GM18520 (cell line): Measurements from ENCODE around the gene ENOX1.

Source experiments
- ATAC-seq: cut with Tn5 transposase; IDR thresholded peaks from one replicate; pipeline ENCODE4 v1.9.1; 2021; ENCODE audit not compliant: unreplicated experiment

ENOX1 gene

DNA sequence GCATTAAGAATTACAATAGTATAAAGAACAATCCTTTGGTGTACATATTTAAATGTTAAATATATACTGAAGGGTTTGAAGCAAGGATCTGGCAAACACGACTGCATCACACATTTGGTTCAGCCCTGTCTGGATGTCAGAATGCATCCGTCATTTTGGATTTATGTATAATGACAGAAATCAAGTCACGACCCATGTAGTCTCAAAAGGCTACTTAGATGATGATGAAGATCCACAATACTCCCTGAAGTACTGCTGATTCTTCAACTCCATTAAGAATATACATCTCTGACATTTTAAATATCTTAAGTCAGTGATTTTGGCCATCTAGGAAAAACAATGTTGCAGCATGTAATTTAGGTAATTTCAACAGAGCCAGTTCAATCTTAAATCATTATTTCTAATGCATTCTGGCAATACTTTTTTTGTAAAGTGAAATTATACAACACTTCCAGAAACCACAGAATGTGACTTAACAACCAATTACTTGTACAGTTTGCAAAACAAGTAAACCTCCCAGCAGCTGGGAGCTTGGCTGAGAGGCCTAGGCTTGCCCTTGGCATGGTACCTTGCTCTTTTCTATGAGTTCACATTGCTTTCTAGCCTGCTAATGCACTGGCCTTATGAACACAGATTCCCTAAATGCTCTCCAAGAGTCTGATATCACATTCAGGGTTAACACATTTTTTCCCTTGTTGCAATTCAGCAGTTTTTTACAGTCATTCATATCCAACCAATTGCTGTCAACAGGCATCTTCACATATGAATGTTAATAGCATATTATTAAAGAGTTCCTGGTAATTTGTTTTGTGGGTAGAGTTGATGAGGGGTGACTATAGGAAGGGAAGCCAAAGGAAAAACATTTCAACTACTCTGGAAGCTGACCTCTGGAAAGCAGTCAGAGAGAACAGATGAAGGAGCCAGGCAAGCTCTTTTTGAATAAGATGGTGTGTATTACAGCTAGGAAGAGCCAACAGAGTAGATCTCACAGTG, 175.2 kb downstream of the ENOX1 start:
- no peak for ATAC-seq

DNA sequence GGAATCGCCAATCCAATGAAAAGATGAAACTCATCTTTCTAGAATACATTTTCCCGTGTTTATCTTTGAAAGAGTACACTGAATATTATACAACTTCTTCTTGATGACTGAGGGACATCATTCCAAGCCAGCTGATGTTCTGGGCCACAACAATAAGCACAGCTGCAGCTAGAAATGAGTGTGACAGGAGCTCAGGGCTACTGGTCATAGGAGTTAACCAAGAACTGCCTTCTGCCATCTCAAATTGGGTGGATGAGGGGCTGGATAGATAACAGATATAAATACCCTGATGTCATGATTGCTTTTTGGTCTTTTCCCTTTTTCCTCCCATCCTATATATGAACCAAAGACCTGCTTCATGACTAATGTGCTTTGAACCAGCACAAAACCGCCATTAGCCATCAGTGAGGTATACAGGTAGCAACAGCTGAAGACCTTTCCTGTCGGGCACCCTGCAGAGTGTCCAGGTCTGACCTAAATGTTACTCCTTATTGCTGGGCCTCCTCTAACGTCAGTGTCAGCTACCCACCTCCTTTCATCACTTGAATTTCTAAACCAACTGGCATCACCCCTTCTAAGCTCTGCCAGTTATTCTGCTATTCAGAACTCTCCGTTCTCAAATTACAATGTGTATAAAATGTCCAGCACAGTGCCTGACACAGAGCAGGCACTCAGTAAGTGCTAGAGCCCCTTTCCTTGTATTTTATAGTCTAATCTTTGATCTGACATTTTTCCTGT, 178.2 kb downstream of the ENOX1 start:
- ATAC-seq = no peak

DNA sequence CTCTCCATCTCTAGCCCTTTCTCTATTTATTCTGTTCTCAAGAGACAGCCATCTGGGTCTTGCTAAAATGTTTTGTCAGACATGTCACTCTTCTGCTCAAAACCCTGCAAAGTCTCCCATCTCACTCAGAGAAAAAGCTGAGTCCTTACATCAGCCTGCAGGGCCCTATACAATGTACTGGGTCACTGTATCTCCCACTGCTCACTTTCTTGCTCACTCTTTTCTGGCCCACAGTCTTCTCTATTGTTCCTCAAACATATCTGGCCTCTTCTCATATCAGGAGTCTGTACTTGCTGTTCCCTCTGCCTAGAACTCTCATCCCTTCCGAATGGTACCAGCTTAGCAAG, 189.2 kb downstream of the ENOX1 start:
- ATAC-seq = no peak

DNA sequence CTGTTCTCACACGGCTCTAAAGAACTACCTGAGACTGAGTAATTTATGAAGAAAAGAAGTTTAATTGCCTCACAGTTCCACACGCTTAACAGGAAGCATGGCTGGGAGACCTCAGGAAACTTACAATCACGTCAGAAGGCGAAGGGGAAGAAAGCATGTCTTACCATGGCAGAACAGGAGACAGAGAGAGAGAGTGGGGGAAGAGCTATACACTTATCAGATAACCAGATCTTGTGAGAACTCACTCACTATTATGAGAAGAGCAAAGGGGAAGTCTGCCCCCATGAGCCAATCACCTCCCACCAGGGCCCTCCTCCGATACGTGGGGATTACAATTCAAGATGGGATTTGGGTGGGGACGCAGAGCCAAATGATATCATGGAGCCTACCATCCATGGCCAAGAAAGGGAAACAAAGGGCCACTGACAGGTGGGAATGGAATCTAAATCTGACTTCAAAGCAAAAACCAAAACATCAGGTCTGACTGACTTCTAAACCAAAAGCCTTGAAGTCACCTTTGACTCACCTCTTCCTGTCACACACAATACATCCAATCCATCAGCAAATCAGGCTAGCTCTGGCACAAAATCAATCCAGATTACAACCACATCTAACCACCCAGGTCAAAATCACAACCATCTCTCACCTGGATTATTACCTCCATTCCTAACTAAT, 189.7 kb downstream of the ENOX1 start:
- no peak for ATAC-seq

DNA sequence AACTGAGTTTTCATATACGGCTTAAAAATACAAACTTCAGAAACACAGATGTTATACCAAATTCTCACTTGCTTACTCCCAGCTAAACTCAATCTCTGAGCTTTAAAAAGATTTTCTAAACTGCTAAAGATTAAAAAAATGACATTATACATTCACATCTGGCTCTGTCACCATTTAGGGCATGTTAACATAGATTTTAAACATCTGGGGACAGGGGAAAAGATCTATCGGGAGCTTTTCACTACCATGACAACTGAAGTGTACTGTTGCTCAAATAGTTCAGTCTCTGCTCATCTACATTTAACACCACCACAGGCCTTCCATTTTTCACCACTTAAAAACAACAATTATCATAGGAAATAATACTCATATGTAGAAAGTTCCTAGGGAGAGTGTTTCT, 190.8 kb downstream of the ENOX1 start:
- no peak for ATAC-seq

DNA sequence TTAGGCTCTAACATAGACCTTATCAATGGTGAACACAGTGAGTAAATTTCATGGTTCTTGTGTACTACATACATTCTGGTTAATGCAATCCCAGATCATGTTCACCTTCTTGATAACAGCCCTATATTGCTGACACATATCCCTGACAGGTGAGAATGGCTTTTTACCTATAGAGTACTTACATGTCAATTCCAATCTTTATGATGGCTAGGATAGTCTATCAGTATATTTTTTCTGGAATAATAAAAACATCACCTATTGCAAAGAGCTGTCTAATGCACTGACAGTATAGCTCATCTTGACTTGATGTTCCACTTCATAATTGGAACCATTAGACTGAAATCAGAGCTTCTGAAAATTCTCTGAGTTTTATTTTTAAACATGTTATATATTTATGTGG, 199.4 kb downstream of the ENOX1 start:
- no peak for ATAC-seq

DNA sequence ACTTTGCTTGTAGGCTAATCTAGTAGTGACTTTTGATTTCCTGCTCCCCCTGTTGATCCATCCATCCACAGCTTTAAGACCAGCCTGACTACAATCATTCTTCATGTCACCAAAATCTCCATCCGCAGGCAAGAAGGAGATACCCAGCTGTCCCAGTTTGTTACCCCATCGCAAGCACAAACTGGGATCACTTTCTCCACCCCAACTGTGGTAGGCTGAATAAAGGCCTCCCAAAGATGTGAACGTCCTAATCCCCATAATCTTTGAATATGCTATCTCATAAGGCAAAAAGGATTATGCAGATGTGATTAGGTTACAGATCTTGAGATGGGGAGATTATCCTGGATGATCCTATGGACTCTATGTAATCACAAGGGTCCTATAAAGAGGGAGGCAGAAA, 202.0 kb downstream of the ENOX1 start:
- ATAC-seq = no peak

DNA sequence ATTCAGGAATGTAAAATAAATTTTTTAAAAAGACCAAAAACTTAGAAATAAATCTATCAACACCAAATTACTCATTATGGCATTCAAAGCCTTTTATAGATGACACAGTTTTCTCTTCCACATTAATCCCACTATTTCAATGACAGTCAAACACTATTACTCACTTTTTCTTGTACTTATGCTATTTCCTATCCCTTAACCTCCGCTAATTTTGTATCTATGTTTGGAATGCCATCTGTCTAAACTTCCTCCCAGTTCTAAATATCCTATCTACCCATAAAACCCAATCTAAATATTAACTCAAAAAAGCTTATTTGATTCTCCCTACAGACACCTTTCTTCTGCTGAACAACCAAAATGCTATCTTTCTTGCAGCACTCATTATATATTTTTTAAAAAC, 203.5 kb downstream of the ENOX1 start:
- ATAC-seq = no peak

DNA sequence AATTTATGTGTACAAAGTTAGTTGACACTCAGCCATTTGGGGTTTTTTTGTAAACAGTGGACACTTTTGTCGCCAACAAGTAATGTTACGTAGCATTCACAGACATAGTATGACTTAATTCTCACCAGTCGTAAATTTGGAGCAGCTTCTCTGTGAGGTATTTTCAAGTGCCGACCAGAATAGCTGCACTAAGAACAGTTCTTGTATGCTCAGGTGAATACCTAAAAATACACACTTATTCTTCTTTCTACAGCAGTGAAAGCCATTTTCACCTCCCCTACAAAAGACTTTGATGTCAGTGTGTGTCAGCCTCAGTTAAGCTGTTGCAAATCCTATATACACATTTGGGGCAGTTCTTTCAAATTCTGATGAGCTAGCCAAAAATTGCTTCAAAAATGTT, 206.5 kb downstream of the ENOX1 start:
- ATAC-seq = no peak

DNA sequence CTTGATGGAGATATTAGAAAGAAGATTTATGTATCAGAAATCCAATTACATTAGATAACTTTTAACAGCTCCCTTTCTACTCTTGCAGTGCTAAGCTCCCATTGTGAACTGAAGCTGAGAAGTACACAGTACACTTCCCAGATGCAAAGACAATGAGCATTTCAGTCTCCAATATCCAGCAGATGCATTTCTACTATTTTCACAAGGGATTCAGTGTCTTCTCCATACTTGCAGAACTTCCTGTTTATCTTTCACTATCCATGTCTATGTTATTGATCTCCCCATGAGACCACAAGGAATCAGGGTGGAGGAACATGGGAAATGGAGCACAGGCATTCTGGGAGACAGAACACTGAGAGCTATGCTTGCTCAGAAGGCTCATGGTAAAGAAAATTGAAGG, 207.5 kb downstream of the ENOX1 start:
- no peak for ATAC-seq

DNA sequence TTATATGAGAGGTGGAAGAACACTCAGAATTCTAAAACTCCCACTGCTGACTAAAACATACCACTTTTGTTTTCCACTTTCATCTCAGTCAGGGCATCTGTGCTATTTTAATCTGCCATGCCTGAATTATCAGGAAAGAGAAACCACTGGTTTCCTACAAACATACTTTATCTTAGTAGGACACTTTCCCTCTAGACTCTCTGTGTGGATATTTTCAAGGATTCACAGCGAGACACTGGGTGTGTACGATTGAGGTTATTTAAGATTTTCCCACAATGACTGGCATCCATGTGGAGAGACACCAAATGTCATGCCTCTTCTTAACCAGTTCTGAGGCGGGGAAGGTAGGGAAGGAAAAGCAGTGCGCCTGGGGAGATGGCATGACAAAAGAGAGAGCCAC, 212.2 kb downstream of the ENOX1 start:
- ATAC-seq = no peak

DNA sequence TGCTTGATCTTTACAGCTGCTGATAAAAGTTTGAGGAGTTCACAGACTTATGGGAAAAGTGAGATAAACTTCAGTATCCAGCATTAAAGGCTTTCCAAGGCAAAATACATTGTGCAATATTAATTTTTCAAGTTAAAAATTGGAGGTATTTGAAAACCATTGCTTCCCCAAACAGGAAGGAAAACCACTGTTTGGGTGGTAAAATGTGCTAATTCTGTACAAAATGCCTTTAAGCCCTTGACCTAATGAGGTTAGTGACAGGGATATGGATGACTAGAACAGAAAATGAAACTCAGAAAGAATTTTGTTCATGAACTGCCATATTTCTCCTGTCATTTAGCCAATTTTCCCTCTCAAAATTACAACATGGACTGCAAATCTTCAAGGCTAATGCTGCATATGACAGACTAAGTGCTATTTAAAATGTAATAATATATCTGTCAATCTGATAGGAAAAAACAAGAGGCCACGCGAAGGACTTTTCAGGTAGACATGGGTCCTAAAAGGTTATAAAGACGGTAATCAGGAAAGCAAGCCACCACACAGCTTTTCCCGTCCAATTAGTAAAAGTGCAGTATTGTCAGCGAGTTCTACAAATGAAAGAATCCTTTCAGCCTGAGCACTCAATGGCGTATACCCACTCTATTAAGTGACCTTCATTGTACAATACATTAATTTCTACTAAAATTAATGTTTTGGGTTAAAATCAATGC, 212.8 kb downstream of the ENOX1 start:
- no peak for ATAC-seq

DNA sequence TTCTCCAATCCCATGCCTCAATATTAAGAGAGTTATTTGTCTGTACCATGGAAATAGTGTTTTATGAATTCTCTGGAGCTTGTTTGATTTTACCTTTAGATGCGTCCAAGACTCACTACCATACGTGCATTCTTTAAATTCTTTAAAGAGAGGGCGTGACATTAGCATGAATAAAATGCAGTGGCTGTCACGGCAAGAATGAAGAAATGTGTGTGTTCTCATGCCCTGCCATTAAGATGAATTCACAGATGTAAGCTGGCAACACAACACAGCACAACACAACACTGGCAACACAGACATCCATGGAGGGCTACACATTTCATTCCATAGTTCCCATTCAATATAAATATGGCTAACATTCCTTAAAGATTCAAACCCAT, 213.4 kb downstream of the ENOX1 start:
- ATAC-seq = no peak

DNA sequence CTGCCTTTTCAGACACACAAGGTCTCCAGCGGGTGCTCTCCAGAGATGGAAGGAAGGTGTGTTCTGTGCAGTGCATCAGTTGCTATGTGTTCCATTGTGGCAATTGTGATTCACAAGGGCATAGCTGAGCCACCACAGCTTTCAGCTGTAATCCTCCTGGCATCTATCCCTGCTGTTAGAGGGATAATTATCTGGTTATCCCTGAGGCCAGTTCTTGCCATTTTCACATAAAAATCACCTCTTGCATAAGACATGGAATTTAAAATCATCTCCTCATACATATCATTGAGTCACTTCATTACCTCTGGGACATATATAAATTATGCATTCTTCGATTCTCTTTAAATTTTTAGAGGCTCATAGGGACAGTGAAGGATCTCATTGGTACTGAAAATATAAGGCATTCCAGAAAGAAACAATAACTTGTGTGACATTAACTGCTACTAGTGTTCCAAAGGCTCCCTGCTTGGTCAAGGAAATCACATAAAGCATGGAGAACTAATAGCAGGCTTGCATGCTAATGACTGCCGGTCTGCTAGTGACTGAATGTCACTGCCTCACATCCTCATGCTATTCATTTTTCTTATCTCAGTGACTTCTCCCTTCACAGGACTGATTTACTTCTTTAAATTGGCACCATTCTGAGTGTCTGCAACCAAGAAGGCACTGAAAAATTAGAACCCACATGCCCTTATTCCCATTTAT, 214.0 kb downstream of the ENOX1 start:
- no peak for ATAC-seq

DNA sequence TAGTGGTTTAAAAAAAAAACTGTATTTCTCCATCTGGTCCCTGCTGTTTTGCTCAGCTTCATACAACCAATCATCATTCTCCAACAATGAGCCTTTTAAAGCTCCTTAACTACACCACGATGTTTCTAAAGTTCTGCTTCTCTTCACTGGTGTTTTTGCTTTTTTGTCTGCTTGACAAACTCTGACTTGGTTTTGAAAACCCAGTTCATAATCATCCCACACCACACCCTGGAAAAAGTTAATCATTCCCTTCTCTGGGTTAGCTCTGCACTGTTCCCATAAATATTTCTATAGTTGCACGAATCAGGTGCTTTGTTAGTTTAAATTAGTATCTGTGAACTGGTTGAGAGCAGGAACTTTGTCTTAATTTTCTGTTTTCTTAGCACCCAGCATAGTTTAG, 217.1 kb downstream of the ENOX1 start:
- no peak for ATAC-seq

DNA sequence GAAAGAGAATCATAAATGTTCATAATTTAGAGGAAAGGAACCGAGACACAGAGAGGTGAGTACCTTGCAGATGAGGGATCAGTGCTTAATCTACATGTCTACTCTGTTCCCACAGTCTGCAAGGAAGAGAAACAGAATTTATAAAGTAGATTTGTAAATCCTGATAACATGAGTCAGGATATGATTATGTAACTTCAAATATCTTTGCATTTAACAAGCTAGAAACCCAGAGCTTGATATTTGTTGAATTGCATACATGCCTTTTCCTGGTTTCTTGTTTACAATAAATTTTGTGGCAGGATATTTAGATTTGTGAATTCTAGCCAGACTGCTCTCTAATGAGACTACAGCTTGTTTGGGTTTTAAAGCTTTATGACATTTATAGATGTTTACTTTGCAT, 219.2 kb downstream of the ENOX1 start:
- no peak for ATAC-seq

DNA sequence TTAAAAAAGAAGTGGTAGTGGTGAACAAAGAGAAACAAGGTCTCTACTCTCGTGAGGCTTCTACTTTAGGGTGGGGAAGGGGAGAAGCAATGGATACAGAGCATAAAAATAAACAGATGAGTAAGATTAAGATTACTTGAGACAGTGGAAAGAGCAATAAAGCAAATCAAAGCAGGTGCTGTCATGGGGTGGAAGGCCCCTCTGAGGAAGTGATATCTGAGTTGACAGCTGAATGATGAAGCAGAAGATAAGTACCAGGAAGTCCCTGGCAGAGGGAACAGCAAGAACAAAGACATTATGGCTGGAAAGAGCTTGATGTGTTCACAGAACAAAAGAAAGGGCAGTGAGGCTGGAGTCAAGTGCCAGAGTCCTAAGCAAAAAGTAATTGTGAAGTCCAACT, 221.8 kb downstream of the ENOX1 start:
- no peak for ATAC-seq

DNA sequence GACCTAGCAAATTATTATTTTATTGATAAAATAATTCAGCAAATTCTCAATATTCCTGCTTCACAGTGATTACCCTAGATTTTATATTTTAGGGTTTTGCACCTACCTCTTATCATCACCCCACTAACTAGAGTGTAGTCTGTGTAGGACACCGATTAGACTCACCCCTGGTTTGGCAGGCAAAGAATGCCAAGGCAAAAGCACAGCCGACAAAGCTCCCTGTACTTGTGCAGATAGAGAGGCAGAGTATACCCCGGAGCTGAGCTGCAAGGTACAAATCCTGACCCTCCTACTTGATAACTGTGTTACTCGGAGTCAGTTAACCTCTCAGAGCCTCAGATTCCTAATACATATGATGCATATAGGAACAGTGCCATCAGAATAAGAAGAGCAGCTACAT, 225.7 kb downstream of the ENOX1 start:
- ATAC-seq = no peak

DNA sequence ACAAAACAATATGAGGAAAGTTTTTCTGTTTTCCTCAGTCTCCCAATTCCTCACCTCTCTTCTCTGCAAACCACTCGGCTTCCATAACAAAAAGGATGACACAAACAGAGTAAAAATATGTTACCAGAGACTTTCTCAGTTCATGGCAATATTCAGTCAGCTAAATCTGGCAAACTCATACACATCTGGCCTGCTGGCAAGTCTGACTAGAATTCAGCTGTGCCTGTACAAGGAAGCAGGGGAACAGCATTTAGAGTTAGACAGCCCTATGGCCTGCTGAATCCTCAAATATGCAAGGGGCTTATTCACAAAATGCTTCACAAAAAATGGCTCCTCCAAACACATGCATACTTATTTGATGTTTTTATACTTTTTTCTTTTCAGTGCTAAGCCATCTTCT, 227.8 kb downstream of the ENOX1 start:
- no peak for ATAC-seq

DNA sequence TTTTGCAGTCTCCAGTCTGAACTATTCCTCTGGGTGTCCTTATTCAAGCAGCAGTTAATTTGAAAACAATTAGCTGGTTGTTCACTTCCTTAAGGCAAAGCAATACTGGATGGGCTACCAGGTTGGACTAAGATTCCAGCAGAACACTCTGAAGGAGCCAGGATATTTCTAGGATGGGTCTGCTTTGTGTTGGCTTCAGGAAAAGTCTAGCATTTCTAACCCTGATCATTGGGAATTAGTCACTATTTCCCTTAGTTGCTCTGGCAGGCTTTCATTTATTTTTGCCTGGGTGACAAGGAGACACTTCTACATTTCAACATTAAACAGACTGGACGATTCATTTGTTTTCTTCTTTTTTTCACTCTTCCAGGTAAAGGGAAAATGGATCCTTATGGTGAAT, 228.4 kb downstream of the ENOX1 start:
- ATAC-seq = no peak

DNA sequence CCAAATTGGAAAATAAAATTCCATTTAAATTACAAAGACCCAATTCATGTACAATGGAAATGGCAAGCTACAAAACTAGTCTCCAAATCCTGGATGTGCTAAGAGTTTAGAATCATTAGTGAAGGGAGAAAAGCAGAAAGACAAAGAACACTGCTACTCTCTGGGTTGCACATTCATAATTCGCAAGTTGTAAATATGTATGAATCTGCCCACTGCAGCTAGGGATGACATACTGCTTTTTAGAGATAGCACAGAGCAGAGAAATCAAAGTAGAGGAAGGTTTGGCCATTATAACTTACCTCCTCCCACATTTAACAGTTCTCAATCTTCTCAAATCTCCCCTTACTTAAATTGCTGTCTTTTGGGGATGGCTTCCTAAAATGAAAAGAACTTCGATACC, 231.1 kb downstream of the ENOX1 start:
- no peak for ATAC-seq
